H1 (cell line): Measurements from ENCODE around the gene LAMA3. TPM values are rescaled to one million over a fixed set of nuclear protein-coding genes. Genes with fewer than 3 reads are reported as not detected.

Experiments used
- CTCF ChIA-PET: fragments of 300-600 bp; sonication (Branson Sonifier 250); formaldehyde crosslinking; loops from one replicate; lab custom pipeline; 2021; ENCODE audit not compliant: partially characterized antibody; lab: Charles Lee
- POLR2A ChIA-PET: fragments of 300-600 bp; sonication (Branson Sonifier 250); formaldehyde crosslinking; loops from one replicate; lab custom pipeline; 2021; ENCODE audit warnings: inconsistent platforms; ENCODE audit not compliant: partially characterized antibody; lab: Charles Lee
- DNase-seq, 2 experiments: peaks; one replicate each; pipeline versions ENCODE4 v3.0.0 to v3.0.0-alpha.2; 2010 to 2022; ENCODE audit warnings: low spot score in 2 of 2, low read depth in 1 of 2, mixed read lengths in 1 of 2
- FAIRE-seq: peaks from 2 replicates; lab custom pipeline; 2011; peaks lifted over from hg19 to GRCh38; lab: Jason Lieb, UNC
- H2AFZ ChIP-seq: 2 replicates; pipeline ENCODE4 v1.8.1; 2012; ENCODE audit warnings: low read length, inconsistent platforms
- H2AK5ac ChIP-seq: 2 replicates; pipeline ENCODE4 v1.6.1; 2013; ENCODE audit warnings: low read depth, low read length
- H2BK120ac ChIP-seq: replicated peaks from 2 replicates; pipeline ENCODE3; 2013; ENCODE audit warnings: low read depth, low read length, inconsistent platforms
- H2BK12ac ChIP-seq: 2 replicates; pipeline ENCODE4 v1.6.1; 2013; ENCODE audit warnings: low read depth, low read length
- H2BK15ac ChIP-seq: 2 replicates; pipeline ENCODE4 v1.6.1; 2013; ENCODE audit warnings: low read length
- H2BK20ac ChIP-seq: 2 replicates; pipeline ENCODE4 v1.6.1; 2013; ENCODE audit warnings: low read length
- H2BK5ac ChIP-seq: 2 replicates; pipeline ENCODE4 v1.6.1; 2013; ENCODE audit warnings: low read depth, low read length
- H3K14ac ChIP-seq: 2 replicates; pipeline ENCODE4 v1.6.1; 2013; ENCODE audit warnings: inconsistent platforms; ENCODE audit not compliant: insufficient read length
- H3K18ac ChIP-seq: 2 replicates; pipeline ENCODE4 v1.6.1; 2013; ENCODE audit warnings: low read length; ENCODE audit errors: extremely low read depth
- H3K23ac ChIP-seq: 2 replicates; pipeline ENCODE4 v1.6.1; 2013; ENCODE audit warnings: inconsistent platforms; ENCODE audit not compliant: insufficient read length
- H3K23me2 ChIP-seq: 2 replicates; pipeline ENCODE4 v1.6.1; 2013; ENCODE audit warnings: low read depth, low read length
- H3K27ac ChIP-seq: 2 replicates; pipeline ENCODE4 v1.6.1; 2011; ENCODE audit warnings: low read depth, low read length, inconsistent platforms
- H3K27me3 ChIP-seq, 4 experiments: replicated peaks in 1 of 4; 1 replicate in 1 of 4; 2 replicates in 3 of 4; pipeline versions ENCODE4 v1.6.1 to v1.8.1; 2011 to 2013; ENCODE audit warnings: low read length in 3 of 4, mild to moderate bottlenecking in 3 of 4, inconsistent platforms in 2 of 4, mixed read lengths in 2 of 4, moderate library complexity in 1 of 4; ENCODE audit not compliant: control insufficient read depth in 3 of 4, insufficient read depth in 3 of 4; ENCODE audit errors: extremely low read depth in 1 of 4
- H3K36me3 ChIP-seq, 4 experiments: 2 replicates each; pipeline versions ENCODE4 v1.6.1 to v1.8.1; 2011 to 2013; ENCODE audit warnings: mild to moderate bottlenecking in 4 of 4, low read length in 3 of 4, moderate library complexity in 2 of 4, control low read depth in 1 of 4, inconsistent platforms in 1 of 4; ENCODE audit not compliant: insufficient read depth in 4 of 4, control insufficient read depth in 2 of 4
- H3K4ac ChIP-seq: replicated peaks from 2 replicates; pipeline ENCODE3; 2013; ENCODE audit warnings: low read length, low read depth, mixed read lengths, inconsistent platforms; ENCODE audit not compliant: insufficient read length
- H3K4me1 ChIP-seq, 4 experiments: replicated peaks in 1 of 4; 1 replicate in 1 of 4; 2 replicates in 3 of 4; pipeline versions ENCODE4 v1.6.1 to v1.8.1; 2011 to 2013; ENCODE audit warnings: low read length in 3 of 4, inconsistent platforms in 2 of 4, mixed read lengths in 1 of 4; ENCODE audit not compliant: insufficient read depth in 4 of 4, control insufficient read depth in 3 of 4
- H3K4me2 ChIP-seq, 2 experiments: 2 replicates each; pipeline versions ENCODE4 v1.6.1 to v1.8.1; 2011 to 2013; ENCODE audit warnings: low read depth in 2 of 2, low read length in 2 of 2, control low read depth in 1 of 2, inconsistent platforms in 1 of 2, mild to moderate bottlenecking in 1 of 2; ENCODE audit not compliant: insufficient read depth in 1 of 2
- H3K4me3 ChIP-seq, 4 experiments: fragments of 200-600, 300-600 bp in 1 of 4; sonication (generic), shearing (Covaris generic), sonication (Bioruptor Twin) in 1 of 4; 2 replicates each; pipeline versions ENCODE4 v1.5.1 to v1.8.1; 2011 to 2016; ENCODE audit warnings: low read length in 4 of 4, low read depth in 3 of 4, control low read depth in 2 of 4, inconsistent platforms in 2 of 4, mild to moderate bottlenecking in 2 of 4, mixed read lengths in 1 of 4, moderate library complexity in 1 of 4; ENCODE audit not compliant: insufficient read depth in 2 of 4; ENCODE audit errors: extremely low read depth in 1 of 4
- H3K56ac ChIP-seq: replicated peaks from 2 replicates; pipeline ENCODE3; 2013; ENCODE audit warnings: low read depth, mild to moderate bottlenecking, mixed read lengths, low read length, inconsistent platforms; ENCODE audit not compliant: insufficient read length
- H3K79me1 ChIP-seq: 2 replicates; pipeline ENCODE4 v1.6.1; 2013; ENCODE audit warnings: low read depth, low read length, control low read depth
- H3K79me2 ChIP-seq, 2 experiments: 2 replicates each; pipeline versions ENCODE4 v1.6.1 to v1.8.1; 2012 to 2013; ENCODE audit warnings: low read length in 2 of 2, mild to moderate bottlenecking in 2 of 2, inconsistent platforms in 1 of 2; ENCODE audit not compliant: insufficient read depth in 2 of 2, control insufficient read depth in 1 of 2
- H3K9ac ChIP-seq, 4 experiments: replicated peaks in 1 of 4; 1 replicate in 1 of 4; 2 replicates in 3 of 4; pipeline versions ENCODE4 v1.6.1 to v1.8.1; 2011 to 2013; ENCODE audit warnings: low read depth in 3 of 4, low read length in 3 of 4, control low read depth in 2 of 4, mild to moderate bottlenecking in 2 of 4, moderate library complexity in 2 of 4, inconsistent platforms in 1 of 4; ENCODE audit errors: extremely low read depth in 1 of 4
- H3K9me3 ChIP-seq, 2 experiments: 2 replicates each; pipeline versions ENCODE4 v1.6.1 to v1.8.1; 2012 to 2013; ENCODE audit warnings: mild to moderate bottlenecking in 2 of 2, moderate library complexity in 2 of 2, control low read depth in 1 of 2, inconsistent platforms in 1 of 2, low read depth in 1 of 2, low read length in 1 of 2, mixed read lengths in 1 of 2; ENCODE audit not compliant: insufficient read depth in 2 of 2
- H4K20me1 ChIP-seq, 2 experiments: replicated peaks in 1 of 2; 2 replicates each; pipeline versions ENCODE3 to v1.8.1; 2011 to 2013; ENCODE audit warnings: inconsistent platforms in 2 of 2, low read length in 2 of 2, mild to moderate bottlenecking in 1 of 2; ENCODE audit not compliant: insufficient read depth in 2 of 2, control insufficient read depth in 1 of 2
- H4K5ac ChIP-seq: 2 replicates; pipeline ENCODE4 v1.6.1; 2013; ENCODE audit warnings: low read length, low read depth, mixed read lengths, inconsistent platforms; ENCODE audit not compliant: insufficient read length
- H4K8ac ChIP-seq: 2 replicates; pipeline ENCODE4 v1.8.0; 2013; ENCODE audit warnings: mild to moderate bottlenecking, moderate library complexity, low read length, inconsistent platforms; ENCODE audit not compliant: insufficient read depth; ENCODE audit errors: extremely low read depth
- H4K91ac ChIP-seq: replicated peaks from 2 replicates; pipeline ENCODE3; 2013; ENCODE audit warnings: low read length, mixed read lengths, inconsistent platforms; ENCODE audit not compliant: insufficient read length
- ASH2L ChIP-seq: fragments of 200-600, 300-600 bp; sonication (generic); IDR thresholded peaks from one replicate; pipeline ENCODE4 v1.7.1; 2017; ENCODE audit warnings: low read length
- CTBP2 ChIP-seq: IDR thresholded peaks from 2 replicates; pipeline ENCODE4 v1.7.0; 2011; ENCODE audit warnings: borderline replicate concordance, mild to moderate bottlenecking, moderate library complexity, mixed read lengths, low read length; ENCODE audit not compliant: insufficient read depth, insufficient read length
- FOSL1 ChIP-seq: IDR thresholded peaks from 2 replicates; pipeline ENCODE4 v1.6.1; 2011; ENCODE audit warnings: mild to moderate bottlenecking, low read depth, low read length, moderate library complexity; ENCODE audit not compliant: insufficient read depth
- RFX5 ChIP-seq: IDR thresholded peaks from 2 replicates; pipeline ENCODE4 v1.6.1; 2011; ENCODE audit warnings: low read depth, low read length, improper control_type of control experiment, borderline replicate concordance
- RNF2 ChIP-seq: fragments of 200-900, 300-1000 bp; sonication (generic); IDR thresholded peaks from 2 replicates; pipeline ENCODE4 v1.7.1; 2016; ENCODE audit warnings: borderline replicate concordance, low read depth, mild to moderate bottlenecking, antibody characterized with exemption, low read length; ENCODE audit not compliant: poor library complexity, severe bottlenecking; ENCODE audit errors: missing control alignments
- RXRA ChIP-seq: IDR thresholded peaks from 2 replicates; pipeline ENCODE4 v1.6.1; 2011; ENCODE audit warnings: low read depth, mild to moderate bottlenecking, low read length, moderate library complexity; ENCODE audit not compliant: insufficient read depth
- SUZ12 ChIP-seq: fragments of 200-600 bp; sonication (generic); IDR thresholded peaks from 2 replicates; pipeline ENCODE4 v1.6.1; 2012; ENCODE audit warnings: mild to moderate bottlenecking, inconsistent platforms, low read length, moderate library complexity, mixed read lengths
- TAF1 ChIP-seq: IDR thresholded peaks from 2 replicates; pipeline ENCODE4 v1.6.1; 2011; ENCODE audit warnings: mild to moderate bottlenecking, low read depth, low read length
- TEAD4 ChIP-seq: IDR thresholded peaks from 2 replicates; pipeline ENCODE4 v1.6.1; 2012; ENCODE audit warnings: low read depth, low read length, inconsistent platforms, mixed read lengths
- ZNF274 ChIP-seq: IDR thresholded peaks from 2 replicates; pipeline ENCODE4 v1.7.0; 2012; ENCODE audit warnings: low read length, borderline replicate concordance; ENCODE audit errors: extremely low read depth
- WGBS, 2 experiments: shearing (Covaris generic) in 1 of 2; methylation state at CpG; one replicate each; pipeline versions ENCODE4 v1.1.6 to v1.1.7; 2013 to 2015; ENCODE audit warnings: low lambda C conversion rate in 2 of 2, mixed read lengths in 2 of 2, inconsistent platforms in 1 of 2, low coverage in 1 of 2, missing lambda C conversion rate in 1 of 2; ENCODE audit not compliant: insufficient replicate concordance in 2 of 2, insufficient coverage in 1 of 2, insufficient read length in 1 of 2; ENCODE audit errors: extremely low coverage in 1 of 2, missing lambda C conversion rate in 1 of 2; 5-methylcytosine and 5-hydroxymethylcytosine counted together
- polyA plus RNA-seq, 7 experiments: library from polyadenylated mRNA; depleted of rRNA in 3 of 7; stranded (reverse) in 5 of 7; unstranded in 2 of 7; fragments of >200 nt in 5 of 7; fragments of 200-250 nt in 2 of 7; gene quantifications; 1 replicate in 5 of 7; 2 replicates in 1 of 7; 4 replicates in 1 of 7; pipeline versions ENCODE4 v1.2.1 to v1.2.3, GENCODE V29; 2011 to 2013; ENCODE audit warnings: missing spikeins in 2 of 7, mixed read lengths in 2 of 7
- total RNA-seq: library from RNA; stranded (reverse); fragmentation: NEBNext Ultra II Directional; extraction: Animal tissue kit (Norgen Biotek cat#: 25700); gene quantifications from 2 replicates; pipeline ENCODE4 v1.2.1, GENCODE V29; 2021

The LAMA3 gene
- total and polyA plus RNA-seq, 2 of the 8 experiments (the other 6 are each of a cell fraction or from before 2014, with no cell fraction given), result 0.76 to 5.0 TPM

- H3K18ac ChIP-seq, result no peak overlapping the region
- peaks cover 0 to 7% (median 3%) of the 10 kb centered on the region in 4 experiments; a peak in 3 of 7 replicates for H3K4me1 ChIP-seq
- H2BK5ac ChIP-seq, result no peak overlapping the region
- no peak overlapping the region for H3K4me2 ChIP-seq
- H2BK15ac ChIP-seq, result no peak overlapping the region
- no peaks in the 10 kb centered on the region for H3K79me1 ChIP-seq
- H2BK20ac ChIP-seq, result no peak overlapping the region
- no peak overlapping the region for H2AFZ ChIP-seq
- CTCF ChIA-PET, result no interaction called here
- no peak overlapping the region for H4K5ac ChIP-seq
- no peak overlapping the region for H3K14ac ChIP-seq
- DNase-seq, result no peak
- no peak overlapping the region for H2BK12ac ChIP-seq
- POLR2A ChIA-PET, result no interaction called here
- no peaks in the 10 kb centered on the region for H3K9me3 ChIP-seq
- no peak overlapping the region for H4K8ac ChIP-seq
- H3K27me3 ChIP-seq, result peaks cover 0 to 3% (median 1%) of the 10 kb centered on the region in 4 experiments; a peak in 3 of 7 replicates
- no peak overlapping the region for H3K56ac ChIP-seq
- no peak for FAIRE-seq
- H3K9ac ChIP-seq, result no peak overlapping the region
- no peak overlapping the region for H2AK5ac ChIP-seq
- no peak overlapping the region for H3K4ac ChIP-seq
- no peaks in the 10 kb centered on the region for H4K20me1 ChIP-seq
- 86% methylated on average over 5 of the region's 5 CpGs; no CpG with 5 or more reads in 1 of the 2 experiments for WGBS, 2 experiments
- no peak for TF ChIP-seq ASH2L
- no peak for TF ChIP-seq TAF1
- no peak for TF ChIP-seq CTBP2
- no peak for TF ChIP-seq RFX5
- no peak for TF ChIP-seq FOSL1
- TF ChIP-seq RNF2, result no peak
- TF ChIP-seq RXRA, result no peak
- no peak for TF ChIP-seq ZNF274
- no peak for TF ChIP-seq TEAD4
- no peak for TF ChIP-seq SUZ12
- no peak overlapping the region for H3K4me3 ChIP-seq
- H3K79me2 ChIP-seq, result no peaks in the 10 kb centered on the region
- no peaks in the 10 kb centered on the region for H3K36me3 ChIP-seq
- H4K91ac ChIP-seq, result no peak overlapping the region
- H3K27ac ChIP-seq, result no peak overlapping the region
- H3K23me2 ChIP-seq, result no peaks in the 10 kb centered on the region
- no peak overlapping the region for H3K23ac ChIP-seq
- H2BK120ac ChIP-seq, result no peak overlapping the region
Measured at GRCh38 chr18:23867006-23867405, 177.8 kb downstream of the LAMA3 start.
